AG04450 (cell line): ENCODE measurements around the gene CAB39. TPM values are rescaled to one million over a fixed set of nuclear protein-coding genes. Genes with fewer than 3 reads are reported as not detected.

ENCODE experiments used
- CTCF ChIA-PET: fragments of 300-600, 350-600 bp; formaldehyde crosslinking; extraction: SDS; loops from one replicate; lab custom pipeline; 2022; ENCODE audit warnings: antibody characterized with exemption, inconsistent platforms; lab: Charles Lee
- POLR2A ChIA-PET: fragments of 350-600 bp; formaldehyde crosslinking; extraction: SDS; loops from one replicate; lab custom pipeline; 2021; ENCODE audit warnings: antibody characterized with exemption, inconsistent platforms; lab: Yijun Ruan, JAX
- DNase-seq: peaks from one replicate; pipeline ENCODE4 v3.0.0-alpha.2; 2011; ENCODE audit warnings: low read depth, low spot score
- H3K27ac ChIP-seq: one replicate; pipeline ENCODE4 v1.5.1; 2012; ENCODE audit warnings: low read depth, low read length, control low read depth
- H3K27me3 ChIP-seq: one replicate; pipeline ENCODE4 v1.6.0; 2012; ENCODE audit warnings: low read length; ENCODE audit not compliant: control insufficient read depth, insufficient read depth
- H3K4me3 ChIP-seq: 2 replicates; pipeline ENCODE4 v1.5.1; 2011; ENCODE audit warnings: mild to moderate bottlenecking, low read depth, low read length, control low read depth
- H3K9me3 ChIP-seq: 2 replicates; pipeline ENCODE4 v1.5.1; 2012; ENCODE audit warnings: low read length; ENCODE audit not compliant: control insufficient read depth, insufficient read depth
- CTCF ChIP-seq: IDR thresholded peaks from 2 replicates; pipeline ENCODE4 v1.5.1; 2011; ENCODE audit warnings: low read depth, low read length, control low read depth, inconsistent platforms
- polyA plus RNA-seq: library from polyadenylated mRNA; depleted of rRNA; stranded (reverse); fragments of >200 nt; gene quantifications from 2 replicates; pipeline ENCODE4 v1.2.3, GENCODE V29; 2011

CAB39 gene
- polyA plus RNA-seq, 1 experiment: 72.7 TPM

GRCh38 chr2:230677201-230677946 is 35.3 kb upstream of the CAB39 start:
- H3K4me3 ChIP-seq: no peak overlapping the region
- peaks cover 6% of the 10 kb centered on the region; the same call in 1 of the 2 replicates for H3K9me3 ChIP-seq
- H3K27ac ChIP-seq: peak overlapping the region; percentile 31
- no peak for TF ChIP-seq CTCF
- no peak for DNase-seq
- peaks cover 4% of the 10 kb centered on the region for H3K27me3 ChIP-seq
- ChIA-PET POLR2A (interaction anchor here (0.6 to 1.3 kb wide), 3 partner anchors 31 to 41 kb away, joined by 3 to 4 read pairs (median 4); no protein-coding TSS in a partner anchor), CTCF (interaction anchor here (1.1 kb wide), 1 partner anchor 121 kb away, joined by 3 read pairs; no protein-coding TSS in a partner anchor)

- Histone ChIP-seq H3K27ac (no peak overlapping the region), H3K9me3 (peaks cover 6% of the 10 kb centered on the region; the same call in 1 of the 2 replicates), H3K27me3 (peaks cover 2% of the 10 kb centered on the region), H3K4me3 (no peak overlapping the region)
- POLR2A ChIA-PET: interaction anchor here (1.0 kb wide), 1 partner anchor 41 kb away, joined by 3 read pairs; no protein-coding TSS in a partner anchor
- TF ChIP-seq CTCF: no peak
- DNase-seq: no peak
- CTCF ChIA-PET: no interaction called here
These were observed 34.6 kb upstream of the CAB39 start for GRCh38 chr2:230678018-230678417.

GRCh38 chr2:230678451-230678850 is 34.2 kb upstream of the CAB39 start:
- H3K9me3 ChIP-seq: peaks cover 6% of the 10 kb centered on the region; the same call in 1 of the 2 replicates
- no peak overlapping the region for H3K27ac ChIP-seq
- no peak for DNase-seq
- no peak for TF ChIP-seq CTCF
- ChIA-PET CTCF (no interaction called here), POLR2A (no interaction called here)
- peaks cover 2% of the 10 kb centered on the region for H3K27me3 ChIP-seq
- no peak overlapping the region for H3K4me3 ChIP-seq

GRCh38 chr2:230680463-230681170 is 32.0 kb upstream of the CAB39 start:
- Histone ChIP-seq H3K27me3 (no peaks in the 10 kb centered on the region), H3K9me3 (peaks cover 6% of the 10 kb centered on the region; the same call in 1 of the 2 replicates), H3K27ac (no peak overlapping the region), H3K4me3 (no peak overlapping the region)
- DNase-seq: no peak
- ChIA-PET POLR2A (interaction anchor here (0.8 kb wide), 1 partner anchor 10 kb away, joined by 3 read pairs; no protein-coding TSS in a partner anchor), CTCF (interaction anchor here (1.0 kb wide), 2 partner anchors 33 to 118 kb away, joined by 3 read pairs; no protein-coding TSS in a partner anchor)
- TF ChIP-seq CTCF: no peak
